Ascending aorta (tissue), 2 donors: ENCODE measurements around the gene FHL2. TPM values are rescaled to one million over a fixed set of nuclear protein-coding genes. Genes with fewer than 3 reads are reported as not detected.
"Not testable (repeated sequence)": the region's sequence is repeated elsewhere in the genome, so short reads cannot be mapped to it uniquely, and the experiment has no call there.

Source experiments
- DNase-seq, 2 donors: peaks; one replicate each; pipeline ENCODE4 v3.0.0-alpha.2; 2019; ENCODE audit warnings: low spot score in 2 of 2
- H3K27ac ChIP-seq, 2 donors: fragments of 200-600 bp; sonication (generic); one replicate each; pipeline ENCODE4 v1.5.1; 2016 to 2017; ENCODE audit warnings: mild to moderate bottlenecking in 1 of 2
- H3K27me3 ChIP-seq: fragments of 200-600 bp; sonication (generic); one replicate; pipeline ENCODE4 v1.5.1; 2017
- H3K36me3 ChIP-seq, 2 donors: fragments of 200-600 bp; sonication (generic); one replicate each; pipeline ENCODE4 v1.5.1; 2016
- H3K4me1 ChIP-seq, 2 donors: fragments of 200-600 bp; sonication (generic); one replicate each; pipeline ENCODE4 v1.5.1; 2016 to 2017; ENCODE audit warnings: mild to moderate bottlenecking in 1 of 2
- H3K4me3 ChIP-seq, 2 donors: fragments of 200-600 bp; sonication (generic); one replicate each; pipeline ENCODE4 v1.5.1; 2016 to 2017; ENCODE audit warnings: mild to moderate bottlenecking in 1 of 2
- H3K9me3 ChIP-seq, 2 donors: fragments of 200-600 bp; sonication (generic); one replicate each; pipeline ENCODE4 v1.5.1; 2016
- CTCF ChIP-seq, 3 experiments: fragments of 200-600 bp in 2 of 3; fragments of 450-650 bp in 1 of 3; sonication (generic) in 2 of 3; IDR thresholded peaks; one replicate each; pipeline ENCODE4 v1.5.1; 2016 to 2019; ENCODE audit warnings: antibody characterized with exemption in 3 of 3, mild to moderate bottlenecking in 1 of 3, moderate library complexity in 1 of 3
- intact Hi-C: fragments of 100-400 bp; cut with DNase I; formaldehyde crosslinking; loops from one replicate; pipeline ENCODE4 v1.15.1; 2023
- total RNA-seq: library from RNA; depleted of rRNA; stranded (reverse); fragments of >200 nt; gene quantifications from one replicate; pipeline ENCODE4 v1.1.0, GENCODE V29; 2016

Gene FHL2
- total RNA-seq, 1 donor from 2014 or later: 175 TPM

- Histone ChIP-seq H3K27ac (no peak overlapping the region), H3K9me3 (no peaks in the 10 kb centered on the region), H3K27me3 (no peaks in the 10 kb centered on the region), H3K4me3 (no peak overlapping the region), H3K36me3 (no peaks in the 10 kb centered on the region), H3K4me1 (no peaks in the 10 kb centered on the region)
- intact Hi-C loops: no loop called here
- no peak for TF ChIP-seq CTCF (IDR thresholded peaks at IDR 0.05)
- no peak for DNase-seq
These were observed 28.6 kb upstream of the FHL2 start for GRCh38 chr2:105427485-105427884.

- H3K27me3 ChIP-seq: no peaks in the 10 kb centered on the region
- DNase-seq: no peak
- no peak overlapping the region for H3K4me3 ChIP-seq
- H3K4me1 ChIP-seq: no peaks in the 10 kb centered on the region
- intact Hi-C loops: no loop called here
- no peaks in the 10 kb centered on the region for H3K36me3 ChIP-seq
- H3K9me3 ChIP-seq: no peaks in the 10 kb centered on the region
- H3K27ac ChIP-seq: no peak overlapping the region
- no peak for TF ChIP-seq CTCF (IDR thresholded peaks at IDR 0.05)
These were observed 27.9 kb upstream of the FHL2 start for GRCh38 chr2:105426626-105427292.

- H3K4me1 ChIP-seq: no peaks in the 10 kb centered on the region
- DNase-seq: no peak
- H3K4me3 ChIP-seq: no peak overlapping the region
- no peaks in the 10 kb centered on the region for H3K9me3 ChIP-seq
- intact Hi-C loops: no loop called here
- H3K36me3 ChIP-seq: no peaks in the 10 kb centered on the region
- no peak for TF ChIP-seq CTCF (IDR thresholded peaks at IDR 0.05)
- no peaks in the 10 kb centered on the region for H3K27me3 ChIP-seq
- no peak overlapping the region for H3K27ac ChIP-seq
These were observed 27.2 kb upstream of the FHL2 start for GRCh38 chr2:105425936-105426625.

- DNase-seq, H3K27me3 ChIP-seq, H3K36me3 ChIP-seq, H3K4me1 ChIP-seq, H3K27ac ChIP-seq, H3K4me3 ChIP-seq, intact Hi-C loops, H3K9me3 ChIP-seq: not testable (repeated sequence)
These were observed 26.0 kb upstream of the FHL2 start for GRCh38 chr2:105424836-105425235.

- H3K27ac ChIP-seq: no peak overlapping the region
- no peaks in the 10 kb centered on the region for H3K27me3 ChIP-seq
- no peak for DNase-seq
- intact Hi-C loops: no loop called here
- H3K36me3 ChIP-seq: no peaks in the 10 kb centered on the region
- no peak overlapping the region for H3K4me3 ChIP-seq
- TF ChIP-seq CTCF (IDR thresholded peaks at IDR 0.05): no peak
- H3K4me1 ChIP-seq: no peaks in the 10 kb centered on the region
- no peaks in the 10 kb centered on the region for H3K9me3 ChIP-seq
These were observed 23.9 kb upstream of the FHL2 start for GRCh38 chr2:105422801-105423200.

GRCh38 chr2:105421053-105421452 lies 22.2 kb upstream of the FHL2 start:
- H3K4me3 ChIP-seq: no peak overlapping the region
- no peak for DNase-seq
- no peak overlapping the region for H3K27ac ChIP-seq
- H3K27me3 ChIP-seq: no peaks in the 10 kb centered on the region
- H3K4me1 ChIP-seq: no peaks in the 10 kb centered on the region
- H3K9me3 ChIP-seq: no peaks in the 10 kb centered on the region
- intact Hi-C loops: no loop called here
- no peaks in the 10 kb centered on the region for H3K36me3 ChIP-seq
- TF ChIP-seq CTCF (IDR thresholded peaks at IDR 0.05): no peak
